Measurements from ENCODE around the gene VPS16.

DNA sequence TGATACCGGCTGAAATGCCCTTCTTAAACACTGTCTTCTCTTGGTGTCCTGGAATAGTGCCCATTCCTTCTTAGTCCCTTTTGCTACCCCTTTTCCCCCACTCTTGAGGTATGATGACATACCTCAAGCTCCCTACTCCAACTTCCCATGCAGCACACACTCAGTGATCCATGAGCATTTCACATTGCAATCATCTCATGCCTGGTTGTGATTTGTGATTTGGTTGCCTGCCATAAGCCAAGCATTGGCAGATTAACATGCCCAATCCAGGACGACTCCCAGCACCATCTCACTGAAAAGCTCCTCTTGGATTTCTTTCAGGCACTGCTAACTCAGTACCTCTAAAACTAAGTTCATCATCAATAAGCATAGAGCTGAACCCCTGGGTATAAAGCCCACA is 18.0 kb downstream of the VPS16 start:
- TF ChIP-seq, protein P1, sequence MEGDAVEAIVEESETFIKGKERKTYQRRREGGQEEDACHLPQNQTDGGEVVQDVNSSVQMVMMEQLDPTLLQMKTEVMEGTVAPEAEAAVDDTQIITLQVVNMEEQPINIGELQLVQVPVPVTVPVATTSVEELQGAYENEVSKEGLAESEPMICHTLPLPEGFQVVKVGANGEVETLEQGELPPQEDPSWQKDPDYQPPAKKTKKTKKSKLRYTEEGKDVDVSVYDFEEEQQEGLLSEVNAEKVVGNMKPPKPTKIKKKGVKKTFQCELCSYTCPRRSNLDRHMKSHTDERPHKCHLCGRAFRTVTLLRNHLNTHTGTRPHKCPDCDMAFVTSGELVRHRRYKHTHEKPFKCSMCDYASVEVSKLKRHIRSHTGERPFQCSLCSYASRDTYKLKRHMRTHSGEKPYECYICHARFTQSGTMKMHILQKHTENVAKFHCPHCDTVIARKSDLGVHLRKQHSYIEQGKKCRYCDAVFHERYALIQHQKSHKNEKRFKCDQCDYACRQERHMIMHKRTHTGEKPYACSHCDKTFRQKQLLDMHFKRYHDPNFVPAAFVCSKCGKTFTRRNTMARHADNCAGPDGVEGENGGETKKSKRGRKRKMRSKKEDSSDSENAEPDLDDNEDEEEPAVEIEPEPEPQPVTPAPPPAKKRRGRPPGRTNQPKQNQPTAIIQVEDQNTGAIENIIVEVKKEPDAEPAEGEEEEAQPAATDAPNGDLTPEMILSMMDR (IDR thresholded peaks at IDR 0.05; ENCODE audit: low read depth, low read length, missing input control): no peak
- TF ChIP-seq FOXA1 (IDR thresholded peaks at IDR 0.05) (no peak), RAD21 (IDR thresholded peaks at IDR 0.05) (no peak), SP1 (IDR thresholded peaks at IDR 0.05) (no peak), HNF4A (conservative IDR thresholded peaks at IDR 0.05) (no peak), YY1 (IDR thresholded peaks at IDR 0.05) (no peak), RXRA (IDR thresholded peaks at IDR 0.05) (no peak)
- TF ChIP-seq, protein P2, sequence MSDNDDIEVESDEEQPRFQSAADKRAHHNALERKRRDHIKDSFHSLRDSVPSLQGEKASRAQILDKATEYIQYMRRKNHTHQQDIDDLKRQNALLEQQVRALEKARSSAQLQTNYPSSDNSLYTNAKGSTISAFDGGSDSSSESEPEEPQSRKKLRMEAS (IDR thresholded peaks at IDR 0.05): no peak
- TF ChIP-seq, protein P3, sequence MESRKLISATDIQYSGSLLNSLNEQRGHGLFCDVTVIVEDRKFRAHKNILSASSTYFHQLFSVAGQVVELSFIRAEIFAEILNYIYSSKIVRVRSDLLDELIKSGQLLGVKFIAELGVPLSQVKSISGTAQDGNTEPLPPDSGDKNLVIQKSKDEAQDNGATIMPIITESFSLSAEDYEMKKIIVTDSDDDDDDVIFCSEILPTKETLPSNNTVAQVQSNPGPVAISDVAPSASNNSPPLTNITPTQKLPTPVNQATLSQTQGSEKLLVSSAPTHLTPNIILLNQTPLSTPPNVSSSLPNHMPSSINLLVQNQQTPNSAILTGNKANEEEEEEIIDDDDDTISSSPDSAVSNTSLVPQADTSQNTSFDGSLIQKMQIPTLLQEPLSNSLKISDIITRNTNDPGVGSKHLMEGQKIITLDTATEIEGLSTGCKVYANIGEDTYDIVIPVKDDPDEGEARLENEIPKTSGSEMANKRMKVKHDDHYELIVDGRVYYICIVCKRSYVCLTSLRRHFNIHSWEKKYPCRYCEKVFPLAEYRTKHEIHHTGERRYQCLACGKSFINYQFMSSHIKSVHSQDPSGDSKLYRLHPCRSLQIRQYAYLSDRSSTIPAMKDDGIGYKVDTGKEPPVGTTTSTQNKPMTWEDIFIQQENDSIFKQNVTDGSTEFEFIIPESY (IDR thresholded peaks at IDR 0.05): no peak
